ENCODE data around the gene CCDC85B. TPM values are rescaled to one million over a fixed set of nuclear protein-coding genes. Genes with fewer than 3 reads are reported as not detected.
A peak's percentile ranks its signal among the peaks of the same experiment; 100 is the strongest.

Gene CCDC85B
- total RNA-seq, 4 donors from 2014 or later, result 7.9 to 140 (median 23.1) TPM

GRCh38 chr11:65850217-65851082 is 40.0 kb upstream of the CCDC85B start:
- 87% methylated on average over 20 of the region's 20 CpGs; no CpG with 5 or more reads in 1 of the 2 donors for WGBS, 2 donors (ENCODE audit: low coverage in 1 of 2)
- no peaks in the 10 kb centered on the region for H3K9me3 ChIP-seq
- peaks cover under 1 to 26% (median 9%) of the 10 kb centered on the region in 4 donors for H3K36me3 ChIP-seq
- no peaks in the 10 kb centered on the region for H3K27me3 ChIP-seq
- DNase-seq, result no peak
- TF ChIP-seq EP300 (IDR thresholded peaks at IDR 0.05; ENCODE audit: low read depth) (no peak), POLR2AphosphoS5 (IDR thresholded peaks at IDR 0.05) (peak in 2 of 3 donors; percentile 10 to 30)
- H3K27ac ChIP-seq, result no peak overlapping the region
- H3K4me3 ChIP-seq, result no peak overlapping the region
- in situ Hi-C loops (cut with MboI; ENCODE audit: low pct_ligation_motif_present in 1 of 4, low pct_unique_long_range_greater_than_20kb in 1 of 4, low sequenced_read_pairs in 3 of 4) (no loop called here), intact Hi-C loops (cut with DNase I; ENCODE audit: low total_unique reads) (no loop called here)
- H3K4me1 ChIP-seq, result peaks cover 21 to 39% (median 33%) of the 10 kb centered on the region in 4 donors

GRCh38 chr11:65851083-65851579 is 39.3 kb upstream of the CCDC85B start:
- DNase-seq, result no peak
- H3K27ac ChIP-seq, result no peak overlapping the region
- H3K4me3 ChIP-seq, result no peak overlapping the region
- WGBS, 2 donors (ENCODE audit: low coverage in 1 of 2), result 89% methylated on average over 14 of the region's 14 CpGs; no CpG with 5 or more reads in 1 of the 2 donors
- no peaks in the 10 kb centered on the region for H3K27me3 ChIP-seq
- intact Hi-C loops (cut with DNase I; ENCODE audit: low total_unique reads) (no loop called here), in situ Hi-C loops (cut with MboI; ENCODE audit: low pct_ligation_motif_present in 1 of 4, low pct_unique_long_range_greater_than_20kb in 1 of 4, low sequenced_read_pairs in 3 of 4) (no loop called here)
- H3K9me3 ChIP-seq, result no peaks in the 10 kb centered on the region
- H3K4me1 ChIP-seq, result peaks cover 28 to 46% (median 40%) of the 10 kb centered on the region in 4 donors
- peaks cover 2 to 28% (median 14%) of the 10 kb centered on the region in 4 donors for H3K36me3 ChIP-seq
- peak in 4 of 5 experiments; percentile 33 to 78 (median 53) for TF ChIP-seq CTCF (IDR thresholded peaks at IDR 0.05)
- peak in 2 of 3 donors; percentile 17 to 39 for TF ChIP-seq POLR2AphosphoS5 (IDR thresholded peaks at IDR 0.05)
- no peak for TF ChIP-seq EP300 (IDR thresholded peaks at IDR 0.05; ENCODE audit: low read depth)

GRCh38 chr11:65851811-65852507 is 38.5 kb upstream of the CCDC85B start:
- 80 to 100% methylated on average over 1 to 10 of the region's 10 CpGs for WGBS, 2 donors (ENCODE audit: low coverage in 1 of 2)
- H3K27ac ChIP-seq, result peak overlapping the region; percentile 86 to 100 (median 100)
- peaks cover 31 to 51% (median 46%) of the 10 kb centered on the region in 4 donors for H3K4me1 ChIP-seq

More at GRCh38 chr11:65851811-65852507, 38.5 kb upstream of the CCDC85B start:
- no peak for DNase-seq
- in situ Hi-C loops (cut with MboI; ENCODE audit: low pct_ligation_motif_present in 1 of 4, low pct_unique_long_range_greater_than_20kb in 1 of 4, low sequenced_read_pairs in 3 of 4) (no loop called here), intact Hi-C loops (cut with DNase I; ENCODE audit: low total_unique reads) (no loop called here)
- no peak for TF ChIP-seq POLR2A (IDR thresholded peaks at IDR 0.05)
- no peak for TF ChIP-seq CTCF (IDR thresholded peaks at IDR 0.05)
- no peak for TF ChIP-seq POLR2AphosphoS5 (IDR thresholded peaks at IDR 0.05)
- TF ChIP-seq EP300 (IDR thresholded peaks at IDR 0.05; ENCODE audit: low read depth), result no peak
- H3K27me3 ChIP-seq, result no peaks in the 10 kb centered on the region
- H3K4me3 ChIP-seq, result no peak overlapping the region
- H3K9me3 ChIP-seq, result no peaks in the 10 kb centered on the region
- H3K36me3 ChIP-seq, result peaks cover 2 to 28% (median 14%) of the 10 kb centered on the region in 4 donors
